Measurements from ENCODE around the gene VPS54. TPM values are rescaled to one million over a fixed set of nuclear protein-coding genes. Genes with fewer than 3 reads are reported as not detected.

VPS54 gene
- total RNA-seq, 2 experiments from 2014 or later, result 17.4 to 18.2 TPM

- CTCF ChIA-PET, result interaction anchor here (1.0 to 1.8 kb wide), 3 partner anchors 9 to 285 kb away, joined by 3 to 8 read pairs (median 7); no protein-coding TSS in a partner anchor
- Mint-ChIP-seq H3K4me1 (peaks cover 13% of the 10 kb centered on the region), H3K27ac (no peak overlapping the region), H3K27me3 (no peaks in the 10 kb centered on the region), H3K36me3 (peaks cover 1% of the 10 kb centered on the region), H3K4me3 (no peak overlapping the region), H3K9me3 (ENCODE audit: low read depth) (no peaks in the 10 kb centered on the region)
- ATAC-seq (no peak), DNase-seq (no peak)
Measured at GRCh38 chr2:64045938-64046337, 26.7 kb upstream of the VPS54 start.

- no peaks in the 10 kb centered on the region for H3K27me3 Mint-ChIP-seq
- peaks cover 7% of the 10 kb centered on the region for H3K36me3 Mint-ChIP-seq
- no peak overlapping the region for H3K27ac Mint-ChIP-seq
- ATAC-seq (no peak), DNase-seq (no peak)
- no peaks in the 10 kb centered on the region for H3K9me3 Mint-ChIP-seq (ENCODE audit: low read depth)
- CTCF ChIA-PET, result interaction anchor here (0.7 to 2.1 kb wide), 5 partner anchors 9 to 184 kb away, joined by 3 to 11 read pairs (median 5); no protein-coding TSS in a partner anchor
- no peak overlapping the region for H3K4me3 Mint-ChIP-seq
- H3K4me1 Mint-ChIP-seq, result peaks cover 38% of the 10 kb centered on the region
Measured at GRCh38 chr2:64040161-64040560, 20.9 kb upstream of the VPS54 start.

GRCh38 chr2:64036034-64036705 lies 16.9 kb upstream of the VPS54 start:
- H3K4me3 Mint-ChIP-seq, result peak overlapping the region; percentile 62
- peaks cover 50% of the 10 kb centered on the region for H3K4me1 Mint-ChIP-seq
- CTCF ChIA-PET, result interaction anchor here (1.2 to 4.9 kb wide), 5 partner anchors 9 to 294 kb away, joined by 3 to 36 read pairs (median 9); no protein-coding TSS in a partner anchor
- H3K27ac Mint-ChIP-seq, result peak overlapping the region; percentile 94
- peak; percentile 58 for DNase-seq
- ATAC-seq, result peak; percentile 92
- H3K27me3 Mint-ChIP-seq, result no peaks in the 10 kb centered on the region
- H3K9me3 Mint-ChIP-seq (ENCODE audit: low read depth), result peaks cover 12% of the 10 kb centered on the region
- peaks cover 24% of the 10 kb centered on the region for H3K36me3 Mint-ChIP-seq

- H3K4me1 Mint-ChIP-seq, result peaks cover 45% of the 10 kb centered on the region
- peaks cover 12% of the 10 kb centered on the region for H3K9me3 Mint-ChIP-seq (ENCODE audit: low read depth)
- H3K36me3 Mint-ChIP-seq, result peaks cover 22% of the 10 kb centered on the region
- H3K27ac Mint-ChIP-seq, result peak overlapping the region; percentile 94
- peak overlapping the region; percentile 62 for H3K4me3 Mint-ChIP-seq
- CTCF ChIA-PET, result interaction anchor here (2.0 to 4.9 kb wide), 3 partner anchors 13 to 17 kb away, joined by 9 to 36 read pairs (median 15); no protein-coding TSS in a partner anchor
- ATAC-seq (peak; percentile 57), DNase-seq (peak; percentile 59)
- H3K27me3 Mint-ChIP-seq, result no peaks in the 10 kb centered on the region
Measured at GRCh38 chr2:64035072-64035942, 16.1 kb upstream of the VPS54 start.

- peaks cover 9% of the 10 kb centered on the region for H3K36me3 Mint-ChIP-seq
- H3K27me3 Mint-ChIP-seq, result no peaks in the 10 kb centered on the region
- no peak for ATAC-seq
- H3K9me3 Mint-ChIP-seq (ENCODE audit: low read depth), result peaks cover 3% of the 10 kb centered on the region
- peaks cover 19% of the 10 kb centered on the region for H3K4me1 Mint-ChIP-seq
- H3K27ac Mint-ChIP-seq, result no peak overlapping the region
- no peak overlapping the region for H3K4me3 Mint-ChIP-seq
- CTCF ChIA-PET, result interaction anchor here (1.6 to 1.7 kb wide), 2 partner anchors 14 to 459 kb away, joined by 5 read pairs; no protein-coding TSS in a partner anchor
- no peak for DNase-seq
Measured at GRCh38 chr2:64029116-64029665, 10.0 kb upstream of the VPS54 start.

GRCh38 chr2:64025741-64026140 lies 6.5 kb upstream of the VPS54 start:
- Mint-ChIP-seq H3K9me3 (ENCODE audit: low read depth) (no peaks in the 10 kb centered on the region), H3K4me3 (no peak overlapping the region), H3K27ac (peak overlapping the region; percentile 47), H3K36me3 (no peaks in the 10 kb centered on the region), H3K27me3 (no peaks in the 10 kb centered on the region), H3K4me1 (peaks cover 23% of the 10 kb centered on the region)
- CTCF ChIA-PET, result interaction anchor here (1.2 kb wide), 1 partner anchor 305 kb away, joined by 3 read pairs; no protein-coding TSS in a partner anchor
- ATAC-seq (peak; percentile 66), DNase-seq (no peak)

GRCh38 chr2:64024259-64024949 lies 5.2 kb upstream of the VPS54 start:
- Mint-ChIP-seq H3K27ac (no peak overlapping the region), H3K36me3 (no peaks in the 10 kb centered on the region), H3K9me3 (ENCODE audit: low read depth) (no peaks in the 10 kb centered on the region), H3K27me3 (no peaks in the 10 kb centered on the region), H3K4me3 (no peak overlapping the region), H3K4me1 (peaks cover 36% of the 10 kb centered on the region)
- CTCF ChIA-PET, result interaction anchor here (1.2 to 5.0 kb wide), 4 partner anchors 10 to 306 kb away, joined by 3 to 36 read pairs (median 7); no protein-coding TSS in a partner anchor
- ATAC-seq (no peak), DNase-seq (no peak)

- Mint-ChIP-seq H3K36me3 (no peaks in the 10 kb centered on the region), H3K9me3 (ENCODE audit: low read depth) (no peaks in the 10 kb centered on the region), H3K27ac (no peak overlapping the region), H3K27me3 (no peaks in the 10 kb centered on the region), H3K4me1 (peaks cover 36% of the 10 kb centered on the region), H3K4me3 (no peak overlapping the region)
- ATAC-seq (no peak), DNase-seq (no peak)
- CTCF ChIA-PET, result interaction anchor here (0.5 to 5.0 kb wide), 6 partner anchors 11 to 307 kb away, joined by 3 to 36 read pairs (median 8); no protein-coding TSS in a partner anchor
Measured at GRCh38 chr2:64023485-64024258, 4.4 kb upstream of the VPS54 start.

GRCh38 chr2:64021578-64021977 lies 2.4 kb upstream of the VPS54 start:
- no peak for ATAC-seq
- Mint-ChIP-seq H3K27ac (peak overlapping the region; percentile 81), H3K4me3 (peak overlapping the region; percentile 59), H3K27me3 (no peaks in the 10 kb centered on the region), H3K9me3 (ENCODE audit: low read depth) (no peaks in the 10 kb centered on the region), H3K36me3 (peaks cover 6% of the 10 kb centered on the region), H3K4me1 (peaks cover 39% of the 10 kb centered on the region)
- DNase-seq, result no peak
- CTCF ChIA-PET, result interaction anchor here (0.9 to 5.0 kb wide), 4 partner anchors 13 to 309 kb away, joined by 5 to 36 read pairs (median 8); no protein-coding TSS in a partner anchor

GRCh38 chr2:64019975-64020528 lies 824 bp upstream of the VPS54 start:
- CTCF ChIA-PET, result interaction anchor here (5.0 kb wide), 1 partner anchor 14 kb away, joined by 36 read pairs; no protein-coding TSS in a partner anchor
- Mint-ChIP-seq H3K4me1 (peaks cover 35% of the 10 kb centered on the region), H3K4me3 (peak overlapping the region; percentile 96), H3K27ac (peak overlapping the region; percentile 96), H3K36me3 (peaks cover 10% of the 10 kb centered on the region), H3K9me3 (ENCODE audit: low read depth) (no peaks in the 10 kb centered on the region), H3K27me3 (no peaks in the 10 kb centered on the region)
- DNase-seq (no peak), ATAC-seq (no peak)

GRCh38 chr2:64018701-64019082 lies 536 bp downstream of the VPS54 start:
- Mint-ChIP-seq H3K9me3 (ENCODE audit: low read depth) (no peaks in the 10 kb centered on the region), H3K4me1 (peaks cover 35% of the 10 kb centered on the region), H3K27me3 (no peaks in the 10 kb centered on the region), H3K36me3 (peaks cover 12% of the 10 kb centered on the region), H3K27ac (peak overlapping the region; percentile 91), H3K4me3 (peak overlapping the region; percentile 96)
- CTCF ChIA-PET, result interaction anchor here (0.6 to 1.9 kb wide), 5 partner anchors 17 to 989 kb away, joined by 3 to 9 read pairs (median 3); no protein-coding TSS in a partner anchor
- peak; percentile 59 for DNase-seq
- ATAC-seq, result peak; percentile 74
